ENCODE results near the gene GABRD.

Gene GABRD

GRCh38 chr1:2050793-2051682, 31.9 kb downstream of the GABRD start:
- in situ Hi-C loops (cut with MboI; ENCODE audit: low sequenced_read_pairs) = no loop called here

GRCh38 chr1:2052054-2052679, 33.0 kb downstream of the GABRD start:
- in situ Hi-C loops (cut with MboI; ENCODE audit: low sequenced_read_pairs) = no loop called here

GRCh38 chr1:2052756-2053155, 33.6 kb downstream of the GABRD start:
- in situ Hi-C loops (cut with MboI; ENCODE audit: low sequenced_read_pairs) = no loop called here

- in situ Hi-C loops (cut with MboI; ENCODE audit: low sequenced_read_pairs) = no loop called here
Measured at GRCh38 chr1:2053217-2053616, 34.1 kb downstream of the GABRD start.

GRCh38 chr1:2053784-2054376, 34.7 kb downstream of the GABRD start:
- in situ Hi-C loops (cut with MboI; ENCODE audit: low sequenced_read_pairs) = no loop called here

- in situ Hi-C loops (cut with MboI; ENCODE audit: low sequenced_read_pairs) = no loop called here
Measured at GRCh38 chr1:2054560-2054959, 35.4 kb downstream of the GABRD start.

GRCh38 chr1:2055911-2056575, 36.9 kb downstream of the GABRD start:
- in situ Hi-C loops (cut with MboI; ENCODE audit: low sequenced_read_pairs) = no loop called here

GRCh38 chr1:2056955-2057590, 37.9 kb downstream of the GABRD start:
- in situ Hi-C loops (cut with MboI; ENCODE audit: low sequenced_read_pairs) = no loop called here

GRCh38 chr1:2059290-2059953, 40.3 kb downstream of the GABRD start:
- in situ Hi-C loops (cut with MboI; ENCODE audit: low sequenced_read_pairs) = no loop called here

GRCh38 chr1:2060072-2060471, 40.9 kb downstream of the GABRD start:
- in situ Hi-C loops (cut with MboI; ENCODE audit: low sequenced_read_pairs) = no loop called here

- in situ Hi-C loops (cut with MboI; ENCODE audit: low sequenced_read_pairs) = no loop called here
Measured at GRCh38 chr1:2060535-2060934, 41.4 kb downstream of the GABRD start.

GRCh38 chr1:2061065-2061778, 42.1 kb downstream of the GABRD start:
- in situ Hi-C loops (cut with MboI; ENCODE audit: low sequenced_read_pairs) = no loop called here

GRCh38 chr1:2065699-2066098, 46.6 kb downstream of the GABRD start:
- in situ Hi-C loops (cut with MboI; ENCODE audit: low sequenced_read_pairs) = no loop called here

- in situ Hi-C loops (cut with MboI; ENCODE audit: low sequenced_read_pairs) = no loop called here
Measured at GRCh38 chr1:2067393-2067792, 48.2 kb downstream of the GABRD start.

- in situ Hi-C loops (cut with MboI; ENCODE audit: low sequenced_read_pairs) = no loop called here
Measured at GRCh38 chr1:2067981-2068380, 48.8 kb downstream of the GABRD start.

- in situ Hi-C loops (cut with MboI; ENCODE audit: low sequenced_read_pairs) = no loop called here
Measured at GRCh38 chr1:2068951-2069350, 49.8 kb downstream of the GABRD start.

- in situ Hi-C loops (cut with MboI; ENCODE audit: low sequenced_read_pairs) = no loop called here
Measured at GRCh38 chr1:2070016-2070415, 50.9 kb downstream of the GABRD start.

GRCh38 chr1:2070800-2071530, 51.8 kb downstream of the GABRD start:
- in situ Hi-C loops (cut with MboI; ENCODE audit: low sequenced_read_pairs) = no loop called here
